ENCODE measurements around the gene BEAN1. TPM values are rescaled to one million over a fixed set of nuclear protein-coding genes. Genes with fewer than 3 reads are reported as not detected.

BEAN1 gene
- total RNA-seq, 1 experiment from 2014 or later = 0.61 TPM

DNA sequence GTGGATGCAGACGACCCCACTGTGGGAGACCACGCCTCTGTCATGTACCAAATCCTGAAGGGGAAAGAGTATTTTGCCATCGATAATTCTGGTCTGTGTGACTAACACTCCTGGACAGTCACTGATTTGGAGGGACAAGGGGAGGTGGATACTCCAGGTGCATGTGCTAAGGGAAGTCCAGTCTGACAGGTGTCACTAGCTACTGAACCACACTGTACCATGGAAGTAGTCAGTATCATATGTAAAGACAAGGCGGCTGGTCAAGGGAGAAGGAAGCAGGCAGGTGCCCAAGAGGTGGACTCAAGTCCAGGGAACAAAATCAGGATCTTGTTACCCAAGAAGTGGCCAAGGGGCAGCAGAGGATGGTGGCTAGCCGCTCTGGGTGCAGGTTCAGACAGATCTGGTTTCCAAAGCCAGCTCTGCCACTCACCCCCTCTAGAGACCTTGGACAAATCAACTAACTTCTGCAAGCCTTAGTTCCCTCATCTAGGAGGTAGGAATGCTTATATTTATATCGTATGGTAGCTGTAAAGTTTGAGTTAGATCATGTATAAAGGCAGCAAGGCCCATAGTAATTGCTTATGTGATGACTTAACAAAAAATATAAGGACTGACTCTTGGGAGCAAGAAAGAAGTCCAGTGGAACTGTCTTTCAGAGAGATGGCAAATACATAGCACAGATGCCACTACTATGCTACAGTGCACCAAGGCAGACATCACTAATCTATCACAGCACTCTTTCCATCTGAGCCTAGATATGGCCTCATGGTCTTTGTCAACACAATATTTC, 38.5 kb upstream of the BEAN1 start:
- ChIA-PET POLR2A (no interaction called here), RAD21 (ENCODE audit: low non-redundant PET in 1 of 2, low total read pairs in 2 of 2, uncharacterized antibody in 2 of 2, unreplicated experiment in 2 of 2) (no interaction called here), CTCF (interaction anchor here (0.7 kb wide), 1 partner anchor 30 kb away, joined by 3 read pairs; no protein-coding TSS in a partner anchor)
- no peaks in the 10 kb centered on the region for H3K9me2 ChIP-seq (ENCODE audit: insufficient read depth)
- ATAC-seq (no peak), DNase-seq (ENCODE audit: low read depth, low spot score) (no peak)
- peaks cover 3 to 4% of the 10 kb centered on the region in 2 experiments for H3K4me1 ChIP-seq (ENCODE audit: control insufficient read depth in 1 of 2, insufficient read depth in 2 of 2, low read length in 2 of 2)
- no peaks in the 10 kb centered on the region for H4K20me1 ChIP-seq (ENCODE audit: insufficient read depth)
- H3K4me3 ChIP-seq (replicated peaks in 1 of 2; ENCODE audit: low read depth in 1 of 2, low read length in 2 of 2) = no peak overlapping the region
- BruUV-seq (replicated peaks) = no TSS peak
- no peak overlapping the region for H3K9ac ChIP-seq (ENCODE audit: low read length)
- no peaks in the 10 kb centered on the region for H3K27me3 ChIP-seq (ENCODE audit: insufficient read depth, low read length)
- H3K27ac ChIP-seq (ENCODE audit: low read depth, low read length) = no peak overlapping the region
- no peaks in the 10 kb centered on the region for H3K9me3 ChIP-seq (ENCODE audit: control insufficient read depth in 1 of 2, insufficient read depth in 1 of 2, low read depth in 1 of 2, low read length in 2 of 2)
- no peak overlapping the region for H2AFZ ChIP-seq (ENCODE audit: low read depth, low read length, poor library complexity, severe bottlenecking)
- intact Hi-C loops (cut with micrococcal nuclease) = no loop called here
- TF ChIP-seq POLR2AphosphoS5 (IDR thresholded peaks at IDR 0.05; ENCODE audit: low read depth, low read length) (no peak), SP1 (IDR thresholded peaks at IDR 0.05; ENCODE audit: low read depth) (no peak), TCF7L2 (IDR thresholded peaks at IDR 0.05; ENCODE audit: borderline replicate concordance, extremely low read depth, insufficient read depth, insufficient read length) (no peak), EZH2 (IDR thresholded peaks at IDR 0.05) (no peak), SIN3A (IDR thresholded peaks at IDR 0.05; ENCODE audit: low read depth) (no peak), JUND (IDR thresholded peaks at IDR 0.05) (no peak), ZNF274 (IDR thresholded peaks at IDR 0.05; ENCODE audit: low read depth, low read length) (no peak), YY1 (IDR thresholded peaks at IDR 0.05; ENCODE audit: extremely low read depth, insufficient replicate concordance, low read depth, low read length) (no peak), CBX3 (IDR thresholded peaks at IDR 0.05; ENCODE audit: low read depth) (no peak), POLR2A (IDR thresholded peaks at IDR 0.05; ENCODE audit: borderline replicate concordance, extremely low read depth, insufficient read depth, insufficient read length) (no peak), FOSL1 (IDR thresholded peaks at IDR 0.05; ENCODE audit: low read depth) (no peak), RAD21 (IDR thresholded peaks at IDR 0.05; ENCODE audit: low read depth) (no peak)
- TF ChIP-seq, protein P1, sequence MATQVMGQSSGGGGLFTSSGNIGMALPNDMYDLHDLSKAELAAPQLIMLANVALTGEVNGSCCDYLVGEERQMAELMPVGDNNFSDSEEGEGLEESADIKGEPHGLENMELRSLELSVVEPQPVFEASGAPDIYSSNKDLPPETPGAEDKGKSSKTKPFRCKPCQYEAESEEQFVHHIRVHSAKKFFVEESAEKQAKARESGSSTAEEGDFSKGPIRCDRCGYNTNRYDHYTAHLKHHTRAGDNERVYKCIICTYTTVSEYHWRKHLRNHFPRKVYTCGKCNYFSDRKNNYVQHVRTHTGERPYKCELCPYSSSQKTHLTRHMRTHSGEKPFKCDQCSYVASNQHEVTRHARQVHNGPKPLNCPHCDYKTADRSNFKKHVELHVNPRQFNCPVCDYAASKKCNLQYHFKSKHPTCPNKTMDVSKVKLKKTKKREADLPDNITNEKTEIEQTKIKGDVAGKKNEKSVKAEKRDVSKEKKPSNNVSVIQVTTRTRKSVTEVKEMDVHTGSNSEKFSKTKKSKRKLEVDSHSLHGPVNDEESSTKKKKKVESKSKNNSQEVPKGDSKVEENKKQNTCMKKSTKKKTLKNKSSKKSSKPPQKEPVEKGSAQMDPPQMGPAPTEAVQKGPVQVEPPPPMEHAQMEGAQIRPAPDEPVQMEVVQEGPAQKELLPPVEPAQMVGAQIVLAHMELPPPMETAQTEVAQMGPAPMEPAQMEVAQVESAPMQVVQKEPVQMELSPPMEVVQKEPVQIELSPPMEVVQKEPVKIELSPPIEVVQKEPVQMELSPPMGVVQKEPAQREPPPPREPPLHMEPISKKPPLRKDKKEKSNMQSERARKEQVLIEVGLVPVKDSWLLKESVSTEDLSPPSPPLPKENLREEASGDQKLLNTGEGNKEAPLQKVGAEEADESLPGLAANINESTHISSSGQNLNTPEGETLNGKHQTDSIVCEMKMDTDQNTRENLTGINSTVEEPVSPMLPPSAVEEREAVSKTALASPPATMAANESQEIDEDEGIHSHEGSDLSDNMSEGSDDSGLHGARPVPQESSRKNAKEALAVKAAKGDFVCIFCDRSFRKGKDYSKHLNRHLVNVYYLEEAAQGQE (IDR thresholded peaks at IDR 0.05; ENCODE audit: low read depth) = no peak
- TF ChIP-seq, protein P2, sequence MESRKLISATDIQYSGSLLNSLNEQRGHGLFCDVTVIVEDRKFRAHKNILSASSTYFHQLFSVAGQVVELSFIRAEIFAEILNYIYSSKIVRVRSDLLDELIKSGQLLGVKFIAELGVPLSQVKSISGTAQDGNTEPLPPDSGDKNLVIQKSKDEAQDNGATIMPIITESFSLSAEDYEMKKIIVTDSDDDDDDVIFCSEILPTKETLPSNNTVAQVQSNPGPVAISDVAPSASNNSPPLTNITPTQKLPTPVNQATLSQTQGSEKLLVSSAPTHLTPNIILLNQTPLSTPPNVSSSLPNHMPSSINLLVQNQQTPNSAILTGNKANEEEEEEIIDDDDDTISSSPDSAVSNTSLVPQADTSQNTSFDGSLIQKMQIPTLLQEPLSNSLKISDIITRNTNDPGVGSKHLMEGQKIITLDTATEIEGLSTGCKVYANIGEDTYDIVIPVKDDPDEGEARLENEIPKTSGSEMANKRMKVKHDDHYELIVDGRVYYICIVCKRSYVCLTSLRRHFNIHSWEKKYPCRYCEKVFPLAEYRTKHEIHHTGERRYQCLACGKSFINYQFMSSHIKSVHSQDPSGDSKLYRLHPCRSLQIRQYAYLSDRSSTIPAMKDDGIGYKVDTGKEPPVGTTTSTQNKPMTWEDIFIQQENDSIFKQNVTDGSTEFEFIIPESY (IDR thresholded peaks at IDR 0.05; ENCODE audit: extremely low read depth, insufficient replicate concordance, low read length) = no peak
- TF ChIP-seq, protein P3, sequence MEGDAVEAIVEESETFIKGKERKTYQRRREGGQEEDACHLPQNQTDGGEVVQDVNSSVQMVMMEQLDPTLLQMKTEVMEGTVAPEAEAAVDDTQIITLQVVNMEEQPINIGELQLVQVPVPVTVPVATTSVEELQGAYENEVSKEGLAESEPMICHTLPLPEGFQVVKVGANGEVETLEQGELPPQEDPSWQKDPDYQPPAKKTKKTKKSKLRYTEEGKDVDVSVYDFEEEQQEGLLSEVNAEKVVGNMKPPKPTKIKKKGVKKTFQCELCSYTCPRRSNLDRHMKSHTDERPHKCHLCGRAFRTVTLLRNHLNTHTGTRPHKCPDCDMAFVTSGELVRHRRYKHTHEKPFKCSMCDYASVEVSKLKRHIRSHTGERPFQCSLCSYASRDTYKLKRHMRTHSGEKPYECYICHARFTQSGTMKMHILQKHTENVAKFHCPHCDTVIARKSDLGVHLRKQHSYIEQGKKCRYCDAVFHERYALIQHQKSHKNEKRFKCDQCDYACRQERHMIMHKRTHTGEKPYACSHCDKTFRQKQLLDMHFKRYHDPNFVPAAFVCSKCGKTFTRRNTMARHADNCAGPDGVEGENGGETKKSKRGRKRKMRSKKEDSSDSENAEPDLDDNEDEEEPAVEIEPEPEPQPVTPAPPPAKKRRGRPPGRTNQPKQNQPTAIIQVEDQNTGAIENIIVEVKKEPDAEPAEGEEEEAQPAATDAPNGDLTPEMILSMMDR (IDR thresholded peaks at IDR 0.05 in 2 of 3, conservative IDR thresholded peaks at IDR 0.05 in 1 of 3; ENCODE audit: borderline replicate concordance in 1 of 3, insufficient read depth in 1 of 3, low read depth in 2 of 3, low read length in 2 of 3) = no peak
- TF ChIP-seq, protein P4, sequence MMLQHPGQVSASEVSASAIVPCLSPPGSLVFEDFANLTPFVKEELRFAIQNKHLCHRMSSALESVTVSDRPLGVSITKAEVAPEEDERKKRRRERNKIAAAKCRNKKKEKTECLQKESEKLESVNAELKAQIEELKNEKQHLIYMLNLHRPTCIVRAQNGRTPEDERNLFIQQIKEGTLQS (IDR thresholded peaks at IDR 0.05) = no peak
- no peak overlapping the region for H3K4me2 ChIP-seq (ENCODE audit: low read length)
- H3K36me3 ChIP-seq (ENCODE audit: control insufficient read depth in 1 of 2, insufficient read depth in 2 of 2, low read length in 2 of 2) = no peaks in the 10 kb centered on the region
- no peaks in the 10 kb centered on the region for H3K79me2 ChIP-seq (ENCODE audit: insufficient read depth, low read length)

Data from HCT116 (cell line).